Stomach smooth muscle (tissue), 2 donors: ENCODE data around the gene GALR1.

Source experiments
- H3K27ac ChIP-seq: one replicate; pipeline ENCODE4 v1.7.0; 2013; ENCODE audit warnings: mild to moderate bottlenecking, low read length, inconsistent platforms
- H3K27me3 ChIP-seq, 2 donors: one replicate each; pipeline ENCODE4 v1.7.0; 2013; ENCODE audit warnings: low read length in 2 of 2; ENCODE audit not compliant: insufficient read depth in 2 of 2, control insufficient read depth in 1 of 2
- H3K36me3 ChIP-seq, 2 donors: one replicate each; pipeline ENCODE4 v1.7.0; 2013; ENCODE audit warnings: low read length in 2 of 2; ENCODE audit not compliant: control insufficient read depth in 2 of 2, insufficient read depth in 2 of 2
- H3K4me1 ChIP-seq: one replicate; pipeline ENCODE4 v1.7.0; 2013; ENCODE audit warnings: low read length; ENCODE audit not compliant: control insufficient read depth, insufficient read depth
- H3K4me3 ChIP-seq, 2 donors: one replicate each; pipeline ENCODE4 v1.7.0; 2013; ENCODE audit warnings: low read length in 2 of 2
- H3K9ac ChIP-seq, 2 donors: one replicate each; pipeline ENCODE4 v1.7.0; 2013; ENCODE audit warnings: low read length in 2 of 2, mild to moderate bottlenecking in 1 of 2
- H3K9me3 ChIP-seq, 2 donors: one replicate each; pipeline ENCODE4 v1.7.0; 2013; ENCODE audit warnings: low read length in 2 of 2; ENCODE audit not compliant: control insufficient read depth in 2 of 2
- donor health status: healthy.
- donor health status: Pancreatic carcinoma.

The GALR1 gene

DNA sequence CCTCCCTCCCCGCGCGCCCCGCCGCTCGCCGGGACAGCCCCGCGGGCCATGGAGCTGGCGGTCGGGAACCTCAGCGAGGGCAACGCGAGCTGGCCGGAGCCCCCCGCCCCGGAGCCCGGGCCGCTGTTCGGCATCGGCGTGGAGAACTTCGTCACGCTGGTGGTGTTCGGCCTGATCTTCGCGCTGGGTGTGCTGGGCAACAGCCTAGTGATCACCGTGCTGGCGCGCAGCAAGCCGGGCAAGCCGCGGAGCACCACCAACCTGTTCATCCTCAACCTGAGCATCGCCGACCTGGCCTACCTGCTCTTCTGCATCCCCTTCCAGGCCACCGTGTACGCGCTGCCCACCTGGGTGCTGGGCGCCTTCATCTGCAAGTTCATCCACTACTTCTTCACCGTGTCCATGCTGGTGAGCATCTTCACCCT, 865 bp downstream of the GALR1 start:
- peaks cover 4 to 8% of the 10 kb centered on the region in 2 donors for H3K9me3 ChIP-seq
- no peak overlapping the region for H3K27ac ChIP-seq
- no peak overlapping the region for H3K9ac ChIP-seq
- H3K27me3 ChIP-seq = peaks cover 28 to 41% of the 10 kb centered on the region in 2 donors
- no peaks in the 10 kb centered on the region for H3K36me3 ChIP-seq
- H3K4me3 ChIP-seq = peak overlapping the region in 1 of 2 donors; percentile 40
- H3K4me1 ChIP-seq = peaks cover 13% of the 10 kb centered on the region

DNA sequence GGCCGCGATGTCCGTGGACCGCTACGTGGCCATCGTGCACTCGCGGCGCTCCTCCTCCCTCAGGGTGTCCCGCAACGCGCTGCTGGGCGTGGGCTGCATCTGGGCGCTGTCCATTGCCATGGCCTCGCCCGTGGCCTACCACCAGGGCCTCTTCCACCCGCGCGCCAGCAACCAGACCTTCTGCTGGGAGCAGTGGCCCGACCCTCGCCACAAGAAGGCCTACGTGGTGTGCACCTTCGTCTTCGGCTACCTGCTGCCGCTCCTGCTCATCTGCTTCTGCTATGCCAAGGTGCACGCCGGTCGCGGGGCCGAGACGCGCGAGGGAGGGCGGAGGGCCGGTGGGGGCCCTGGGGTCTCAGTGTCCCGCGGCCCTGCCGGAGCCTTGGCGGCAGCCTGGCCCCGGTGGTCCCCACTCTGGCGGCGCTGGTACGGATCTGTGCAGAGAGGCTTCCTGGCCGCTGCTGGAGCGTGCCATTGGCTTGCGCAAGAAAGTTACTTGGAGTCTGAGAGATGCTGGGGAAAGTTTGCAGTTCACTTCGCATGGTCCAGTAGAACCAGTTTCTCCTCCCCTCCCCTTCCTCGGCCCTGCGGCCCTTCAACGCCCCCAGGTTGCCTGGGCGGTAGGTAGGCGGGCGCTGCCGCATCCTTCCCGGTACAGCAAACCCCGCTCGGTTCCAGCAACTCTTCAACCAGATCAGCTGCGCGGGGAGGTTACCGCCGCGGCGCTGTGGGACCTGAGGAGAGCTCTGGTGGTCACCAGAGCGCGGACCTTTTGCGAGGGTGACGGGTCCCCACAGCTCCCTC, 1.5 kb downstream of the GALR1 start:
- Histone ChIP-seq H3K36me3 (no peaks in the 10 kb centered on the region), H3K27ac (no peak overlapping the region), H3K4me3 (peak overlapping the region in 1 of 2 donors; percentile 40), H3K27me3 (peaks cover 30 to 41% of the 10 kb centered on the region in 2 donors), H3K4me1 (peaks cover 13% of the 10 kb centered on the region), H3K9ac (no peak overlapping the region), H3K9me3 (peaks cover 4 to 8% of the 10 kb centered on the region in 2 donors)

DNA sequence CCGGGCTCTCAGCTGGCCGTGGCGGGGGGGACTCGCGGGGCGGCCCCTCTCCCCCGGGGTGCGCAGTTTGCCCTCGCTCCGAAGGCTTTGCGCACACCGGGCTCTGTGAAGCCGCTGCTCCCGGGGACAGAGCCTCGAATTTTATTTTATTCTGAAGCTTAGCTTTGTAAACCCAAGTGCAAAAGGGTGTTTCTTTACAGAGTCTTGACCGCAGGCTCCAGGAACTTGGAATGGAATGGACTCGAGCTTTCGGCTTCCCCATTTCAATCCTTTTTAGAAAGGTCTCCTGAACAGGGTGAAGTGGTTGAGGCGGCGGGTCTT, 2.0 kb downstream of the GALR1 start:
- peaks cover 13% of the 10 kb centered on the region for H3K4me1 ChIP-seq
- no peaks in the 10 kb centered on the region for H3K36me3 ChIP-seq
- peaks cover 3 to 8% of the 10 kb centered on the region in 2 donors for H3K9me3 ChIP-seq
- H3K27ac ChIP-seq = no peak overlapping the region
- H3K4me3 ChIP-seq = no peak overlapping the region
- H3K27me3 ChIP-seq = peaks cover 35 to 41% of the 10 kb centered on the region in 2 donors
- H3K9ac ChIP-seq = no peak overlapping the region

DNA sequence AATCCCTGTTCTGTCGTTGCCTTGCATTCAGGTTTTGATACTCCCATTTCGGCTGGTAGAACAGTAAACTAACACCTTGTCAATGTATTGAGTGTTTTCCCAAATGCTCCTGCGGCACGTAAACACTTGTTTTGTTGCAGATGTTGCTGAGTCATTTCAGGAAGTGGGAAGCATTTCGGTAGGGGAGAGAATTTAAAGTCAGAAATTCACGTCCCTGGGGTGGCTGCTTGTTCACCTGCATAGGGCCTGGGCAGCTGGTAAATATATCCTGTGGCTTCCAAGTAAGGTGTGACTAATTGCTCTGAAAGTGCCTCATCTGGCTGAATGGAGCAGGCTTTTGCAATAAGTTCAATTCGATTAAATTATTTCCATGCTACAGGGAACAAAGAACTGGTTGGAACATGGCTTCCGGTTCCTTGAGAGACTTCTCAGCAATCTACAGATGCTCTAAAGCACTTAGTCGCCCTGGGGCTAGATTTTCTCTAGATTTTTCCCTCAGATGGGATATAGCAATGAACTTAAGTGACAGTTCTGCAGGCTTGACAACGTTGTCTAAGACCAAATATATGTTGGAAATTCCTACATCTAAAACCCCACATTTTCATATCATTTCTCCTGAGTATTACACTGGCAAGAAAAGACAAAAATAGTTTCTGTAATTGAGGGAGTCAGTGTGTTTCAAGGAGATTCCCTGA, 5.2 kb downstream of the GALR1 start:
- Histone ChIP-seq H3K4me1 (peaks cover 7% of the 10 kb centered on the region), H3K4me3 (no peak overlapping the region), H3K36me3 (no peaks in the 10 kb centered on the region), H3K9ac (no peak overlapping the region), H3K27me3 (peaks cover 22 to 27% of the 10 kb centered on the region in 2 donors), H3K9me3 (no peaks in the 10 kb centered on the region), H3K27ac (no peak overlapping the region)

DNA sequence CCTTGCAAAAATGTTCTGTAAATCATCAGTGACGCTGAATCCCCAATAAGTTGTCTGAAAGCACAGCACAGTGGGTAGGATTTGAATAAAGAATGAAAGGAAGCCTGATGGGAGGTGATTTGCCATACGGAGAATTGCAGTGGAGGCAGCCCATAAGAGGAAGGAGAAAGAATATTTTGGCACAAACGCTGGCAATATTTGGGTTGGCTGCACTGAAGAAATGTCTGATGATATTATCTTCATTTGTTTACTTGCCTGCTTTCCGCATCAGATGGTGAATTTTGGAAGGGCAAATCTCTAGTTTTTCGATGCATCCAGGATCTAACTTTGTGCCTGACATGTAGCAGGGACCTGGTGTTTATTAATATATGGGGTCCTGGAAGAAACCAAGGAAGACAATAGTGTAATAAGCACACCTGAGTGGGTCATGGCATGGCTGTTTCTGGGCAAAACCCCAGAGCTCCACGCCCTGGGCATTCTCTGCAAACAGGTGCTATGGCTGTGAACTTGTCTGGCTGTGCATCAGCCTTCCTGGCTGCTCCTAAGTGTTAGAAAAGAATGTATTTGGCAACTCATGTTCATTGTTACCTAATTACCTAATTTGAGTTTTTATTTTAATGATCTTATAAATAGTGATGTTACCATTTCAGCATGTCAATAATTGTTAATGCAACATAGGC, 5.9 kb downstream of the GALR1 start:
- H3K4me3 ChIP-seq = no peak overlapping the region
- H3K27me3 ChIP-seq = peaks cover 19 to 21% of the 10 kb centered on the region in 2 donors
- H3K9ac ChIP-seq = no peak overlapping the region
- peaks cover 5% of the 10 kb centered on the region for H3K4me1 ChIP-seq
- H3K36me3 ChIP-seq = no peaks in the 10 kb centered on the region
- H3K9me3 ChIP-seq = no peaks in the 10 kb centered on the region
- no peak overlapping the region for H3K27ac ChIP-seq

DNA sequence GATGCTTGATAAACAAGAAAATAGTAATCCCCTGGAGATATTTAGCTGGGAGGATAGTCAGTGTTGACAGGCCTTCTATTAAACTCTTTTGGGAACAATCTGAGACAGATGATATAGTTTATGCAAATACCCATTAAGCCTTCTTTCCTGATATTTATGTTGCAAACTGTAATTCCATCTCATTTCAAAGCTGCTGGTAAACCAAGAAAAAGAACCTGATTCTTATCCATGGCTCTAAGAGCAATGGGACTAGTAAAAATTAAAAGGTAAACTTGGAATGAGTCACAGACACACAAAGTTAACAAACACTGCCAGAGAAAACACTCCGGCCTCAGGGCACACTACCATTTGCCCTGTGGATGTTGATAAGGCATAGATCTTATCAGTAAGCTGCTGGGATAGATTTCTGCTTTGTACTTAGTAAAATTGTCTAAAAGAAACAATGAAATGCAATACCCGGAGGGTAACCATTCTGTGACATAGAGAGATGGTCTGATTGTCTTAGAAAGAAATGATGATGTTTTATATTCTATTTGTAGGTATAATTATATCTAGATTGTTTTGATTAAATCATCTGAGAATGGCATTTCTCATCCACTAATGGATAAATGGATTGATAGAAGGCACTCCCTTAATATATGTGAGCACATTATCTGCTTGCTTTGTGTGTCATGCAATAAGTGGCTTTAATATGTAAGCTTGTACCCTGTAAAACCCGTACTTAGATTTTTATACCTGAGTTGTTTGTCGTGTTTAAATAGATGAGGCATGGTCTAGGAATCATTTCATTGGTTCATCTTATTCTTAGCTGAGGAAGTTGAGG, 13.2 kb downstream of the GALR1 start:
- no peak overlapping the region for H3K4me3 ChIP-seq
- no peak overlapping the region for H3K27ac ChIP-seq
- peaks cover 0 to 3% of the 10 kb centered on the region in 2 donors for H3K27me3 ChIP-seq
- H3K36me3 ChIP-seq = no peaks in the 10 kb centered on the region
- no peaks in the 10 kb centered on the region for H3K9me3 ChIP-seq
- H3K9ac ChIP-seq = no peak overlapping the region
- H3K4me1 ChIP-seq = no peaks in the 10 kb centered on the region

DNA sequence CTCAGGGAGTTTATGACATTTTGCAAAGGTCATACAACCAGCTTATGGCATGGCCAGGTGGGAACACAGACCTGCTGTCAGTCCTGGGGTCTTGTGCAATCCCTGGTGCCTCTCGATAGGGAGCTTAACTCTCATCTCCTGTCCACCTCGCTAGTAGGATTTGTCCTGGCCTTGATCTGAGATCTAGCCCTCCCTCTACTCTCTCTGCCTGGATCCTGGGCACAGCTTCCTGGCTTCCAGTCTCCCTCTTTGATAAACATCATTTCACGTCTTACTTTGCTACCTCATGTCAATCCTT, 13.8 kb downstream of the GALR1 start:
- Histone ChIP-seq H3K9ac (no peak overlapping the region), H3K27ac (no peak overlapping the region)

DNA sequence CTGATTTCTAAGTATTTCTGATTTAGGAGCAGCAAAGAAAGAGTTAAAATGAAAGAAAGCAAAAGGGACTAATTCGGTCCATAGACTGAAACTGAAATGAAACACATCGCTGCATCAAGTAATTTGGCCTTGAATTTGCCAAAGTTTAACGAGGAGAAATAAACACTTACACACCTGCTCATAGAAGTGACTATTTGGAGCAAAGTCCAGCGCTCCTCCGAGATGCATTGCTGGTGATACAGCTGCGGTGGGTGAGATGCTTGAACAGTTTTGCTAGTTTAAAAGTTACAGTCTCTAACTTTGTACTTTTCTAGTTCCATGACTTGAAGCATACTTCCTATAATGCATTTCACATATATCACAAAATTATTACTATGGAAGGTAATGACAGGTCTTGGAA, 18.3 kb downstream of the GALR1 start:
- no peaks in the 10 kb centered on the region for H3K4me1 ChIP-seq

More for the DNA sequence above, 13.8 kb downstream of the GALR1 start:
- peaks cover 0 to 3% of the 10 kb centered on the region in 2 donors for H3K27me3 ChIP-seq
- no peaks in the 10 kb centered on the region for H3K36me3 ChIP-seq
- no peaks in the 10 kb centered on the region for H3K4me1 ChIP-seq
- H3K9me3 ChIP-seq = no peaks in the 10 kb centered on the region
- H3K4me3 ChIP-seq = no peak overlapping the region

DNA sequence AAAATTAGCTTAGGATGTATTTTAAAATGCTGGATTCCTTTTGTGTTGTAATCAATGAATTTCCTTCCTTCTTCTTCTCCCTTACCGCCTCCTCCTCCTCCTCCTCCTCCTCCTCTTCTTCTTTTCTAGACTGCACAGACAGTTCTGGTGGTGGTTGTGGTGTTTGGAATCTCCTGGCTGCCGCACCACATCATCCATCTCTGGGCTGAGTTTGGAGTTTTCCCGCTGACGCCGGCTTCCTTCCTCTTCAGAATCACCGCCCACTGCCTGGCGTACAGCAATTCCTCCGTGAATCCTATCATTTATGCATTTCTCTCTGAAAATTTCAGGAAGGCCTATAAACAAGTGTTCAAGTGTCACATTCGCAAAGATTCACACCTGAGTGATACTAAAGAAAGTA, 18.8 kb downstream of the GALR1 start:
- H3K27me3 ChIP-seq = peaks cover 2 to 7% of the 10 kb centered on the region in 2 donors

More for the DNA sequence above, 18.3 kb downstream of the GALR1 start:
- H3K27me3 ChIP-seq = peaks cover 2 to 9% of the 10 kb centered on the region in 2 donors
- no peak overlapping the region for H3K9ac ChIP-seq
- no peak overlapping the region for H3K4me3 ChIP-seq
- no peak overlapping the region for H3K27ac ChIP-seq
- no peaks in the 10 kb centered on the region for H3K36me3 ChIP-seq
- H3K9me3 ChIP-seq = no peaks in the 10 kb centered on the region

More for the DNA sequence above, 18.8 kb downstream of the GALR1 start:
- no peak overlapping the region for H3K9ac ChIP-seq
- H3K9me3 ChIP-seq = no peaks in the 10 kb centered on the region
- no peak overlapping the region for H3K27ac ChIP-seq
- H3K4me3 ChIP-seq = no peak overlapping the region
- H3K4me1 ChIP-seq = no peaks in the 10 kb centered on the region
- H3K36me3 ChIP-seq = no peaks in the 10 kb centered on the region
